Loucy (cell line): Measurements from ENCODE around the gene MAN1C1.

Experiments used
- EZH2phosphoT487 ChIP-seq: fragments of 200-600 bp; IDR thresholded peaks from 2 replicates; pipeline ENCODE4 v1.6.1; 2018; ENCODE audit warnings: antibody characterized with exemption, mild to moderate bottlenecking, moderate library complexity, borderline replicate concordance
- TF ChIP-seq, protein P1 (sequence below): fragments of 200-600 bp; sonication (generic); conservative IDR thresholded peaks from 2 replicates; pipeline ENCODE4 v1.5.1; 2014; ENCODE audit warnings: mild to moderate bottlenecking, antibody characterized with exemption, low read length

DNA sequence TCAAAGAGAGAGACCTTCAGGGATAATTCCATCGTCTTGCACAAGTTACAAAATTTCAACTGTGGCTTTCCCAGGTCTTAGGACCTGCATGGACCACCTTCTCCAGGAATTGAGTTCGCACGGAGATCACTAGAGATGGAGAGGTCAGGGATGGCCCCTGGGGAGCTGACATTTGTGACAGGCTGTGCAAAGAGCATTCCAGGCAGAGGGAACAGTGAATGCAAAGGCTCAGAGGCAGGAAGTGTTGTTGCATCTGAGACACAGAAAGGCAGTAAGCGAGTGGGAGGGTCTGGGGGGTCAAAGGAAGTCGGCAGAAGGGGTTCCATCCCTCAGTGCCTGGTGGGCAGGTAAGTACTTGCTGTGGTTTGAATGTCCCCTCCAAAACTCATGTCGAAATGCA is 173.9 kb downstream of the MAN1C1 start:
- TF ChIP-seq, protein P1, sequence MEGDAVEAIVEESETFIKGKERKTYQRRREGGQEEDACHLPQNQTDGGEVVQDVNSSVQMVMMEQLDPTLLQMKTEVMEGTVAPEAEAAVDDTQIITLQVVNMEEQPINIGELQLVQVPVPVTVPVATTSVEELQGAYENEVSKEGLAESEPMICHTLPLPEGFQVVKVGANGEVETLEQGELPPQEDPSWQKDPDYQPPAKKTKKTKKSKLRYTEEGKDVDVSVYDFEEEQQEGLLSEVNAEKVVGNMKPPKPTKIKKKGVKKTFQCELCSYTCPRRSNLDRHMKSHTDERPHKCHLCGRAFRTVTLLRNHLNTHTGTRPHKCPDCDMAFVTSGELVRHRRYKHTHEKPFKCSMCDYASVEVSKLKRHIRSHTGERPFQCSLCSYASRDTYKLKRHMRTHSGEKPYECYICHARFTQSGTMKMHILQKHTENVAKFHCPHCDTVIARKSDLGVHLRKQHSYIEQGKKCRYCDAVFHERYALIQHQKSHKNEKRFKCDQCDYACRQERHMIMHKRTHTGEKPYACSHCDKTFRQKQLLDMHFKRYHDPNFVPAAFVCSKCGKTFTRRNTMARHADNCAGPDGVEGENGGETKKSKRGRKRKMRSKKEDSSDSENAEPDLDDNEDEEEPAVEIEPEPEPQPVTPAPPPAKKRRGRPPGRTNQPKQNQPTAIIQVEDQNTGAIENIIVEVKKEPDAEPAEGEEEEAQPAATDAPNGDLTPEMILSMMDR = no peak
- TF ChIP-seq EZH2phosphoT487 = no peak
